ENCODE measurements around the gene SSC5D.

DNA sequence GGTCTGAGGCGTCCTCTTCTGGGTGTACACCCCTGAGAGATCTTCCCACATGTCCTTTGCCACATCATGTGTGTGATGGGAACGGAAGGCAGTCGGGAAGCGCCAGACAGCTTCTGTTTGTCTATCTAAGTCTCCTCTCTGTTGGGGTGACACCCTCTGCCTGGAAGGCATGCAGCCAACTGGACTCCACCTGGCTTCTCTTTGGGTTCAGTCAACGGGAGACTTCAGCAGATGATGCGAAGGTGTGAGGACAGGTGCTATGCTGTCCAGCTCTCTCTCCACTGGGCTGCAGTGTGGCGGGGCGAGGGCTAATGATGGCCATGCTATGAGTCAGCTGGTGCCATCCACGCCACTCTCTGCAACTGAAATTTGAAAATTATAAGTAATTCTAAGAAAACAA lies 71.4 kb downstream of the SSC5D start:
- TF ChIP-seq, protein P1, sequence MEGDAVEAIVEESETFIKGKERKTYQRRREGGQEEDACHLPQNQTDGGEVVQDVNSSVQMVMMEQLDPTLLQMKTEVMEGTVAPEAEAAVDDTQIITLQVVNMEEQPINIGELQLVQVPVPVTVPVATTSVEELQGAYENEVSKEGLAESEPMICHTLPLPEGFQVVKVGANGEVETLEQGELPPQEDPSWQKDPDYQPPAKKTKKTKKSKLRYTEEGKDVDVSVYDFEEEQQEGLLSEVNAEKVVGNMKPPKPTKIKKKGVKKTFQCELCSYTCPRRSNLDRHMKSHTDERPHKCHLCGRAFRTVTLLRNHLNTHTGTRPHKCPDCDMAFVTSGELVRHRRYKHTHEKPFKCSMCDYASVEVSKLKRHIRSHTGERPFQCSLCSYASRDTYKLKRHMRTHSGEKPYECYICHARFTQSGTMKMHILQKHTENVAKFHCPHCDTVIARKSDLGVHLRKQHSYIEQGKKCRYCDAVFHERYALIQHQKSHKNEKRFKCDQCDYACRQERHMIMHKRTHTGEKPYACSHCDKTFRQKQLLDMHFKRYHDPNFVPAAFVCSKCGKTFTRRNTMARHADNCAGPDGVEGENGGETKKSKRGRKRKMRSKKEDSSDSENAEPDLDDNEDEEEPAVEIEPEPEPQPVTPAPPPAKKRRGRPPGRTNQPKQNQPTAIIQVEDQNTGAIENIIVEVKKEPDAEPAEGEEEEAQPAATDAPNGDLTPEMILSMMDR (IDR thresholded peaks at IDR 0.05), result no peak
- TF ChIP-seq POLR2A (IDR thresholded peaks at IDR 0.05), result no peak
